ENCODE measurements around the gene PLA2G6.

- TF ChIP-seq CTCF (IDR thresholded peaks at IDR 0.05): no peak
- TF ChIP-seq EP300 (IDR thresholded peaks at IDR 0.05): no peak
- no peak for TF ChIP-seq POLR2A (IDR thresholded peaks at IDR 0.05)
- TF ChIP-seq POLR2AphosphoS5 (IDR thresholded peaks at IDR 0.05): no peak
Measured at GRCh38 chr22:38215156-38216038, 33.8 kb upstream of the PLA2G6 start.

Measured in stomach (tissue), 4 donors.